Stimulated activated effector memory CD8-positive, alpha-beta T cell treated with anti-CD3 and anti-CD28 coated beads, Interleukin-12 subunit alpha, Interleukin-12 subunit beta, amount 100 ng/mL, for 72 hours (primary cell): Measurements from ENCODE around the gene SAG.

ENCODE experiments used
- ATAC-seq: fragments of 150-1000 bp; cut with Tn5 transposase; 2 replicates; pipeline ENCODE4 v1.10.0; 2021
- DNase-seq, 2 donors: peaks; one replicate each; pipeline ENCODE4 v3.0.0; 2021 to 2022; ENCODE audit warnings: low spot score in 2 of 2
- H3K27ac Mint-ChIP-seq: one replicate; pipeline ENCODE4 v1.8.0; 2022; ENCODE audit warnings: mild to moderate bottlenecking, mixed read lengths
- H3K36me3 Mint-ChIP-seq: one replicate; pipeline ENCODE4 v1.8.0; 2022; ENCODE audit warnings: mild to moderate bottlenecking, mixed read lengths
- H3K4me1 Mint-ChIP-seq: one replicate; pipeline ENCODE4 v1.8.0; 2022; ENCODE audit warnings: mixed read lengths
- H3K4me3 Mint-ChIP-seq: one replicate; pipeline ENCODE4 v1.8.0; 2022; ENCODE audit warnings: mild to moderate bottlenecking, mixed read lengths
- H3K9me3 Mint-ChIP-seq: one replicate; pipeline ENCODE4 v1.8.0; 2022; ENCODE audit warnings: mixed read lengths

Gene SAG

GRCh38 chr2:233384811-233385488, 77.3 kb downstream of the SAG start:
- peak in 1 of 2 donors; percentile 58 for DNase-seq
- Mint-ChIP-seq H3K36me3 (peaks cover 30% of the 10 kb centered on the region), H3K4me1 (peaks cover 78% of the 10 kb centered on the region), H3K9me3 (no peaks in the 10 kb centered on the region), H3K27ac (peak overlapping the region; percentile 95), H3K4me3 (peak overlapping the region; percentile 67)
- ATAC-seq, result peak; percentile 22

GRCh38 chr2:233385489-233386044, 78.0 kb downstream of the SAG start:
- Mint-ChIP-seq H3K9me3 (no peaks in the 10 kb centered on the region), H3K4me3 (peak overlapping the region; percentile 67), H3K27ac (peak overlapping the region; percentile 95), H3K36me3 (peaks cover 36% of the 10 kb centered on the region), H3K4me1 (peaks cover 76% of the 10 kb centered on the region)
- ATAC-seq, result peak; percentile 84
- peak; percentile 25 to 73 for DNase-seq

GRCh38 chr2:233386382-233387041, 78.9 kb downstream of the SAG start:
- H3K4me3 Mint-ChIP-seq, result peak overlapping the region; percentile 67
- peak overlapping the region; percentile 95 for H3K27ac Mint-ChIP-seq
- H3K9me3 Mint-ChIP-seq, result no peaks in the 10 kb centered on the region
- DNase-seq, result no peak
- H3K36me3 Mint-ChIP-seq, result peaks cover 46% of the 10 kb centered on the region
- ATAC-seq, result peak; percentile 70
- peaks cover 66% of the 10 kb centered on the region for H3K4me1 Mint-ChIP-seq

- ATAC-seq, result no peak
- Mint-ChIP-seq H3K4me3 (peak overlapping the region; percentile 67), H3K4me1 (peaks cover 62% of the 10 kb centered on the region), H3K9me3 (no peaks in the 10 kb centered on the region), H3K36me3 (peaks cover 53% of the 10 kb centered on the region), H3K27ac (peak overlapping the region; percentile 95)
- DNase-seq, result no peak
Measured at GRCh38 chr2:233387225-233387624, 79.6 kb downstream of the SAG start.

- no peak for DNase-seq
- no peak for ATAC-seq
- H3K36me3 Mint-ChIP-seq, result peaks cover 57% of the 10 kb centered on the region
- H3K9me3 Mint-ChIP-seq, result no peaks in the 10 kb centered on the region
- H3K4me3 Mint-ChIP-seq, result peak overlapping the region; percentile 67
- peaks cover 56% of the 10 kb centered on the region for H3K4me1 Mint-ChIP-seq
- peak overlapping the region; percentile 95 for H3K27ac Mint-ChIP-seq
Measured at GRCh38 chr2:233387667-233388528, 80.3 kb downstream of the SAG start.

GRCh38 chr2:233389601-233390125, 82.0 kb downstream of the SAG start:
- Mint-ChIP-seq H3K4me1 (peaks cover 42% of the 10 kb centered on the region), H3K27ac (peak overlapping the region; percentile 74), H3K4me3 (no peak overlapping the region), H3K9me3 (no peaks in the 10 kb centered on the region), H3K36me3 (peaks cover 73% of the 10 kb centered on the region)
- DNase-seq (no peak), ATAC-seq (no peak)

GRCh38 chr2:233395687-233396086, 88.1 kb downstream of the SAG start:
- peaks cover 76% of the 10 kb centered on the region for H3K36me3 Mint-ChIP-seq
- no peak overlapping the region for H3K4me3 Mint-ChIP-seq
- H3K27ac Mint-ChIP-seq, result no peak overlapping the region

More at GRCh38 chr2:233395687-233396086, 88.1 kb downstream of the SAG start:
- Mint-ChIP-seq H3K9me3 (no peaks in the 10 kb centered on the region), H3K4me1 (peaks cover 37% of the 10 kb centered on the region)
- DNase-seq (no peak), ATAC-seq (no peak)
